Nephron (organoid): ENCODE data around the gene KRT76.

Source experiments
- H3K27ac Mint-ChIP-seq, 3 experiments: 2 replicates each; pipeline ENCODE4 v1.8.0; 2020; ENCODE audit warnings: mixed read lengths in 3 of 3, mild to moderate bottlenecking in 2 of 3, moderate library complexity in 1 of 3
- H3K27me3 Mint-ChIP-seq: 2 replicates; pipeline ENCODE4 v1.8.0; 2021; ENCODE audit warnings: low read depth, mild to moderate bottlenecking, moderate library complexity, mixed read lengths
- H3K36me3 Mint-ChIP-seq: 2 replicates; pipeline ENCODE4 v1.8.0; 2020; ENCODE audit warnings: low read depth, mixed read lengths
- H3K4me1 Mint-ChIP-seq: 2 replicates; pipeline ENCODE4 v1.8.0; 2020; ENCODE audit warnings: mixed read lengths
- H3K4me3 Mint-ChIP-seq, 3 experiments: 2 replicates each; pipeline ENCODE4 v1.8.0; 2020; ENCODE audit warnings: mild to moderate bottlenecking in 3 of 3, mixed read lengths in 3 of 3, moderate library complexity in 2 of 3
- H3K9me3 Mint-ChIP-seq: 2 replicates; pipeline ENCODE4 v1.8.0; 2020; ENCODE audit warnings: mixed read lengths
- CTCF ChIP-seq, 3 experiments: fragments of 200-600 bp; sonication (generic); IDR thresholded peaks; one replicate each; pipeline ENCODE4 v1.5.0; 2021; ENCODE audit warnings: antibody characterized with exemption in 3 of 3; ENCODE audit not compliant: unreplicated experiment in 3 of 3

The KRT76 gene

GRCh38 chr12:52774629-52775250, 2.4 kb downstream of the KRT76 start:
- H3K27me3 Mint-ChIP-seq: peaks cover 32% of the 10 kb centered on the region
- no peak overlapping the region for H3K27ac Mint-ChIP-seq
- H3K4me1 Mint-ChIP-seq: no peaks in the 10 kb centered on the region
- no peak for TF ChIP-seq CTCF (IDR thresholded peaks at IDR 0.05; ENCODE audit: unreplicated experiment in 3 of 3)
- H3K9me3 Mint-ChIP-seq: peaks cover 2% of the 10 kb centered on the region
- no peaks in the 10 kb centered on the region for H3K36me3 Mint-ChIP-seq
- H3K4me3 Mint-ChIP-seq: no peak overlapping the region

- no peak overlapping the region for H3K4me3 Mint-ChIP-seq
- TF ChIP-seq CTCF (IDR thresholded peaks at IDR 0.05; ENCODE audit: unreplicated experiment in 3 of 3): no peak
- no peak overlapping the region for H3K27ac Mint-ChIP-seq
- H3K36me3 Mint-ChIP-seq: no peaks in the 10 kb centered on the region
- H3K9me3 Mint-ChIP-seq: peaks cover 2% of the 10 kb centered on the region
- H3K27me3 Mint-ChIP-seq: peaks cover 29% of the 10 kb centered on the region
- no peaks in the 10 kb centered on the region for H3K4me1 Mint-ChIP-seq
Observed at GRCh38 chr12:52772772-52773171, 4.4 kb downstream of the KRT76 start.

- no peak for TF ChIP-seq CTCF (IDR thresholded peaks at IDR 0.05; ENCODE audit: unreplicated experiment in 3 of 3)
- Mint-ChIP-seq H3K9me3 (peaks cover 2% of the 10 kb centered on the region), H3K4me1 (no peaks in the 10 kb centered on the region), H3K36me3 (no peaks in the 10 kb centered on the region), H3K27ac (no peak overlapping the region), H3K4me3 (no peak overlapping the region), H3K27me3 (peaks cover 29% of the 10 kb centered on the region)
Observed at GRCh38 chr12:52772188-52772587, 5.0 kb downstream of the KRT76 start.

GRCh38 chr12:52771505-52771904, 5.6 kb downstream of the KRT76 start:
- H3K4me3 Mint-ChIP-seq: no peak overlapping the region
- H3K27ac Mint-ChIP-seq: no peak overlapping the region
- no peaks in the 10 kb centered on the region for H3K4me1 Mint-ChIP-seq
- no peak for TF ChIP-seq CTCF (IDR thresholded peaks at IDR 0.05; ENCODE audit: unreplicated experiment in 3 of 3)
- no peaks in the 10 kb centered on the region for H3K36me3 Mint-ChIP-seq
- H3K9me3 Mint-ChIP-seq: peaks cover 2% of the 10 kb centered on the region
- H3K27me3 Mint-ChIP-seq: peaks cover 25% of the 10 kb centered on the region

- no peak overlapping the region for H3K27ac Mint-ChIP-seq
- no peaks in the 10 kb centered on the region for H3K4me1 Mint-ChIP-seq
- H3K27me3 Mint-ChIP-seq: peaks cover 21% of the 10 kb centered on the region
Observed at GRCh38 chr12:52771088-52771487, 6.1 kb downstream of the KRT76 start.

More at GRCh38 chr12:52771088-52771487, 6.1 kb downstream of the KRT76 start:
- Mint-ChIP-seq H3K4me3 (no peak overlapping the region), H3K36me3 (no peaks in the 10 kb centered on the region), H3K9me3 (peaks cover 2% of the 10 kb centered on the region)
- no peak for TF ChIP-seq CTCF (IDR thresholded peaks at IDR 0.05; ENCODE audit: unreplicated experiment in 3 of 3)
